K562 (cell line): ENCODE data around the gene SBF1. TPM values are rescaled to one million over a fixed set of nuclear protein-coding genes. Genes with fewer than 3 reads are reported as not detected.

ENCODE experiments used
- ATAC-seq: fragments of 200-7000 bp; cut with Tn5 transposase; 3 replicates; pipeline ENCODE4 v1.9.1; 2020; ENCODE audit warnings: moderate library complexity
- BruUV-seq: library from RNA; stranded (reverse); fragments of 400-500 nt; replicated peaks from 2 replicates; lab custom pipeline; 2021; lab: Mats Ljungman, UMichigan
- CTCF ChIA-PET: fragments of 300-600 bp; formaldehyde crosslinking; extraction: SDS; loops from one replicate; lab custom pipeline; 2021; ENCODE audit warnings: low intra/inter-chr PET ratio; lab: Yijun Ruan, JAX
- POLR2A ChIA-PET: fragments of 300-600, 350-650 bp; sonication (Branson Sonifier 250); formaldehyde crosslinking; extraction: SDS; loops from one replicate; lab custom pipeline; 2021; ENCODE audit warnings: antibody characterized with exemption, inconsistent platforms; lab: Yijun Ruan, JAX
- DNase-seq, 4 experiments: peaks; one replicate each; pipeline versions ENCODE4 v3.0.0 to v3.0.0-alpha.2; 2011 to 2018; ENCODE audit warnings: low spot score in 3 of 4, mixed read lengths in 3 of 4; ENCODE audit errors: extremely low read depth in 1 of 4
- FAIRE-seq: peaks from 2 replicates; lab custom pipeline; 2011; peaks lifted over from hg19 to GRCh38; lab: Jason Lieb, UNC
- H2AFZ ChIP-seq: 2 replicates; pipeline ENCODE4 v1.6.0; 2011; ENCODE audit warnings: low read depth, low read length, control low read depth, inconsistent platforms
- H3K27ac ChIP-seq: fragments of 200-600 bp; 3 replicates; pipeline ENCODE4 v1.8.0; 2011; ENCODE audit warnings: low read depth, mild to moderate bottlenecking, control low read depth, inconsistent platforms, low read length, moderate library complexity, mixed read lengths; ENCODE audit errors: extremely low read depth
- H3K27me3 ChIP-seq, 2 experiments: fragments of 300-600 bp in 1 of 2; 2 replicates in 1 of 2; 3 replicates in 1 of 2; pipeline versions ENCODE4 v1.6.0 to v1.8.0; 2011; ENCODE audit warnings: inconsistent platforms in 2 of 2, low read length in 2 of 2, mild to moderate bottlenecking in 1 of 2, mixed read lengths in 1 of 2, moderate library complexity in 1 of 2; ENCODE audit not compliant: control insufficient read depth in 2 of 2, insufficient read depth in 2 of 2
- H3K36me3 ChIP-seq: fragments of 300-600 bp; 3 replicates; pipeline ENCODE4 v1.8.0; 2011; ENCODE audit warnings: mild to moderate bottlenecking, low read length, inconsistent platforms; ENCODE audit not compliant: control insufficient read depth, insufficient read depth
- H3K4me1 ChIP-seq, 2 experiments: fragments of 200-600 bp in 1 of 2; replicated peaks in 1 of 2; 2 replicates in 1 of 2; 3 replicates in 1 of 2; pipeline versions ENCODE4 v1.5.1 to v1.8.0; 2011; ENCODE audit warnings: inconsistent platforms in 2 of 2, low read length in 2 of 2, mild to moderate bottlenecking in 1 of 2, mixed read lengths in 1 of 2, moderate library complexity in 1 of 2; ENCODE audit not compliant: control insufficient read depth in 2 of 2, insufficient read depth in 2 of 2
- H3K4me2 ChIP-seq: 2 replicates; pipeline ENCODE4 v1.6.1; 2011; ENCODE audit warnings: low read length, control low read depth, inconsistent platforms, mixed read lengths; ENCODE audit not compliant: insufficient read depth
- H3K4me3 ChIP-seq: fragments of 200-600 bp; sonication (generic), shearing (Covaris generic); 2 replicates; pipeline ENCODE4 v1.5.1; 2016; ENCODE audit warnings: control low read depth, inconsistent platforms
- H3K79me2 ChIP-seq: fragments of 200-600 bp; 3 replicates; pipeline ENCODE4 v1.8.0; 2011; ENCODE audit warnings: low read length, inconsistent platforms; ENCODE audit not compliant: control insufficient read depth, insufficient read depth
- H3K9ac ChIP-seq, 2 experiments: 2 replicates each; pipeline versions ENCODE4 v1.6.0 to v1.6.1; 2011; ENCODE audit warnings: low read depth in 2 of 2, low read length in 2 of 2, control low read depth in 1 of 2, inconsistent platforms in 1 of 2, mild to moderate bottlenecking in 1 of 2, mixed read lengths in 1 of 2; ENCODE audit not compliant: insufficient read depth in 1 of 2
- H3K9me1 ChIP-seq: one replicate; pipeline ENCODE4 v1.6.0; 2011; ENCODE audit warnings: inconsistent platforms, mild to moderate bottlenecking, low read length, moderate library complexity; ENCODE audit not compliant: control insufficient read depth, insufficient read depth
- H3K9me3 ChIP-seq: replicated peaks from 2 replicates; pipeline ENCODE4 v1.5.1; 2011; ENCODE audit warnings: low read depth, low read length, inconsistent platforms; ENCODE audit not compliant: control insufficient read depth, insufficient read depth
- H4K20me1 ChIP-seq: replicated peaks from 2 replicates; pipeline ENCODE4 v1.6.1; 2011; ENCODE audit warnings: low read length, inconsistent platforms, mixed read lengths; ENCODE audit not compliant: control insufficient read depth, insufficient read depth
- BRD9 ChIP-seq: fragments of 450-650 bp; IDR thresholded peaks from 2 replicates; pipeline ENCODE4 v1.6.1; 2018; ENCODE audit warnings: low read depth; ENCODE audit not compliant: partially characterized antibody
- CREM ChIP-seq: IDR thresholded peaks from 2 replicates; pipeline ENCODE4 v1.6.1; 2014; ENCODE audit warnings: antibody characterized with exemption, low read depth
- KLF16 ChIP-seq: IDR thresholded peaks from 2 replicates; pipeline ENCODE4 v1.6.1; 2016; ENCODE audit warnings: antibody characterized with exemption
- LEF1 ChIP-seq: fragments of 450-650 bp; IDR thresholded peaks from 2 replicates; pipeline ENCODE4 v1.6.1; 2016; ENCODE audit warnings: mild to moderate bottlenecking
- SRSF7 ChIP-seq: fragments of 200-400 bp; formaldehyde crosslinking; optimal IDR thresholded peaks from 2 replicates; pipeline ENCODE3; 2017; ENCODE audit warnings: mild to moderate bottlenecking, low read depth, low read length
- WHSC1 ChIP-seq: IDR thresholded peaks from one replicate; pipeline ENCODE4 v1.6.1; 2012; ENCODE audit warnings: low read length, control low read depth, inconsistent platforms
- WGBS: fragments of 100-300 bp; shearing (Covaris generic); methylation state at CpG from one replicate; pipeline ENCODE4 v1.1.6; 2016; ENCODE audit warnings: low coverage, mixed read lengths; ENCODE audit not compliant: insufficient coverage; ENCODE audit errors: missing lambda C conversion rate; 5-methylcytosine and 5-hydroxymethylcytosine counted together
- in situ Hi-C: fragments of 300-500 bp; cut with MboI; formaldehyde crosslinking; loops from 4 replicates; pipeline ENCODE4 v1.15.0; 2018; ENCODE audit warnings: inconsistent platforms, mixed read lengths
- intact Hi-C: fragments of 100-400 bp; cut with micrococcal nuclease; formaldehyde crosslinking; loops from 2 replicates; pipeline ENCODE4 v1.14.2; 2022
- polyA plus RNA-seq, 8 experiments: library from polyadenylated mRNA; depleted of rRNA in 4 of 8; stranded (reverse) in 5 of 8; unstranded in 3 of 8; fragments of >200 nt; fragmentation: Nextera tagmentation in 2 of 8; fragmentation: Illumina TruSeq in 1 of 8; extraction: Ambion mirVana in 2 of 8; extraction: Trizol in 1 of 8; gene quantifications; 2 replicates each; pipeline versions ENCODE4 v1.2.1 to v1.2.3, GENCODE V29; 2011 to 2014; ENCODE audit warnings: inconsistent platforms in 1 of 8, missing spikeins in 1 of 8
- total RNA-seq, 7 experiments: library from RNA; depleted of rRNA in 6 of 7; stranded (reverse); fragments of >200 nt in 6 of 7; fragmentation: Illumina TruSeq in 2 of 7; extraction: Trizol in 2 of 7; gene quantifications; 2 replicates each; pipeline versions ENCODE4 v1.2.1 to v1.2.3, GENCODE V29; 2011 to 2021; ENCODE audit warnings: low replicate concordance in 1 of 7
- TF ChIP-seq, protein P1 (sequence below), 2 experiments: fragments of 450-650 bp; conservative IDR thresholded peaks; 2 replicates each; pipeline ENCODE4 v1.6.1; 2017; ENCODE audit warnings: mild to moderate bottlenecking in 2 of 2, moderate library complexity in 2 of 2
- TF ChIP-seq, protein P2 (sequence below): fragments of 250-450 bp; sonication (Bioruptor Pico); IDR thresholded peaks from 2 replicates; pipeline ENCODE4 v1.8.0; 2021; ENCODE audit warnings: moderate library complexity, mild to moderate bottlenecking, inconsistent platforms
- TF ChIP-seq, protein P3 (sequence below): sonication (generic); formaldehyde crosslinking; IDR thresholded peaks from 2 replicates; pipeline ENCODE4 v1.8.0; 2022; ENCODE audit warnings: mild to moderate bottlenecking, missing genetic modification reagents
- TF ChIP-seq, protein P4 (sequence below): fragments of 250-450 bp; sonication (Bioruptor Pico); IDR thresholded peaks from 2 replicates; pipeline ENCODE4 v1.9.0; 2021; ENCODE audit warnings: mild to moderate bottlenecking
- TF ChIP-seq, protein P5 (sequence below), 2 experiments: IDR thresholded peaks; 2 replicates each; pipeline ENCODE4 v1.6.1; 2011; ENCODE audit warnings: borderline replicate concordance in 1 of 2, control low read depth in 1 of 2, low read depth in 1 of 2, low read length in 1 of 2, mild to moderate bottlenecking in 1 of 2, mixed read lengths in 1 of 2, moderate library complexity in 1 of 2; ENCODE audit not compliant: insufficient read depth in 1 of 2, insufficient read length in 1 of 2, poor library complexity in 1 of 2, severe bottlenecking in 1 of 2; ENCODE audit errors: extremely low read depth in 1 of 2

SBF1 gene
- total and polyA plus RNA-seq, 9 of the 15 experiments (the other 6 are each of a cell fraction or from before 2014, with no cell fraction given) = 0.44 to 50.4 (median 11.4) TPM

DNA sequence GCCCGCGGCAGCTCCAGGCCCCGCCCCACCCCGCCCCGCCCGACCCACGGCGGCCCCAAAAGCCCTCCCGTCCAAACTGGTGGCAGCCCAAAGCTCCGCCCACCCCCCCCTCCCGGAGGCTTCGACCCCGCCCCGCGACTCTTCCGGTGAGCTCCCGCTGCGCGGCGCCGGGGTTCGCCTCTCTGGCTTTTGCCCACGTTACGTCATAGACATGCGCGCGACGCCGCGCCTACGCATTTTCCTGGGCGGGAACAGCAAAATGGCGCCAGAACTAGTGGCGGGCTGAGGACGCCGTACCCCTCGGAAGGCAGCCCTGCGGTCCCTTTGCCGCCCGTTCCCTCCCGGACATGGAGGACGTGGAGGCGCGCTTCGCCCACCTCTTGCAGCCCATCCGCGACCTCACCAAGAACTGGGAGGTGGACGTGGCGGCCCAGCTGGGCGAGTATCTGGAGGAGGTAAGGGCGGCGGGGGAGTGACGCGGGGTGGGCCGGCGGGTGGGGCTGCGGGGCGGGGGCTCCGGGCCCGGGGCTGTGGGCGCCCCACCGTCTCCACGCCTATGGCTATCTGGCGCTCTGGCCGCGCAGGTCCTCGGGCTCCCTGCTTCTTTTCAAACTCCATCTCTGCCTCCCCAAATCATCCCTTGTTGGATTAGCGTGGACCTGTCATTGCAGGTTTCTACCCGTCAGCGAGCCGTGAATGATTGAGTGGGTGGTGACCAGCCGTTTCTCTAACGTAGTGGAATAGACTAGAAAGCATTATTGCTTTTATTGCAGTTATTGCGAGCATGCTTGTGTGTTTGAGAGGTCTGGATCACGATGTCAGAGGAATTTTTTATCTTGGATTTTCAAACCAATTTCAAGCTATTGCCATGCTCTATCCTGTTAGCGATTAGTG is 33.4 kb upstream of the SBF1 start, which contains the start of gene NCAPH2 (continued):
- TF ChIP-seq SRSF7 (no peak), LEF1 (no peak)

DNA sequence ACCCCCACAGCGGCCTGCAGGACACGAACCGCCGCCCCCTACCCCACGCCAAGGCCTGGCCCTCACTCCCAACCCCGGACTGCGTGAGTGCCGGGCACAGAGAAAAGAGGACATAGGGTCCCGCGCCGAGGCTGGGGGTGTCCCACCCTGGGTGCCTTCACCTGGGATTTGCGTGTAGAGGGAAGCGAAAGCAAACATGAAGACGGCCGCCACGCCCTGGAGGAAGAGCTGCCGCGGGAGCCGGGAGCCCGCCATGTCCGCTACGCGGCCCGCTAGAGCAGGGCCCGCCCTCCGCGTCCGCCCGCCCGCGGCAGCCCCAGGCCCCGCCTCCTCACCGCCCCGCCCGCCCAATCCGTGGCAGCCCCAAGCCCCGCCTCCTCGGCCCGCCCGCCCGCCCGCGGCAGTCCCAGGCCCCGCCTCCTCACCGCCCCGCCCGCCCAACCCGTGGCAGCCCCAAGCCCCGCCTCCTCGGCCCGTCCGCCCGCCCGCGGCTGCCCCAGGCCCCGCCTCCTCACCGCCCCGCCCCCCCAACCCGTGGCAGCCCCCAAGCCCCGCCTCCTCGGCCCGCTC is 32.7 kb upstream of the SBF1 start, which contains the start of gene LMF2:
TSS of gene LMF2 (minus strand) at position 282 of the 570 bp plus-strand sequence. CDS start at position 255, 27 bp downstream.
- intact Hi-C loops = no loop called here
- ChIA-PET POLR2A (interaction anchor here (0.6 to 5.7 kb wide), 6 partner anchors 11 to 135 kb away, joined by 3 to 65 read pairs (median 4); partner anchors contain the start of genes MIOX and SCO2), CTCF (no interaction called here)
- BruUV-seq = no TSS peak
- H3K9me3 ChIP-seq = no peaks in the 10 kb centered on the region
- peak within 1 kb of the TSS; percentile 87 to 99 for H3K9ac ChIP-seq
- ATAC-seq (peak; percentile 88), DNase-seq (peak in 2 of 4 experiments; percentile 88), FAIRE-seq (no peak)
- H3K79me2 ChIP-seq = peaks cover 45% of the 10 kb centered on the region
- H3K9me1 ChIP-seq = no peaks in the 10 kb centered on the region
- in situ Hi-C loops = no loop called here
- H3K36me3 ChIP-seq = peaks cover 32% of the 10 kb centered on the region; the same call in 1 of the 3 replicates
- H3K4me1 ChIP-seq = peaks cover 0 to 27% of the 10 kb centered on the region in 2 experiments; a peak in 3 of 5 replicates
- no peaks in the 10 kb centered on the region for H3K27me3 ChIP-seq
- peak within 1 kb of the TSS; percentile 91 for H3K4me2 ChIP-seq
- H3K27ac ChIP-seq = peak within 1 kb of the TSS; percentile 98
- H2AFZ ChIP-seq = peak within 1 kb of the TSS; percentile 93
- H3K4me3 ChIP-seq = peak within 1 kb of the TSS; percentile 87
- no CpG with 5 or more reads among the region's 62 CpGs for WGBS
- no peaks in the 10 kb centered on the region for H4K20me1 ChIP-seq
- TF ChIP-seq, protein P1, sequence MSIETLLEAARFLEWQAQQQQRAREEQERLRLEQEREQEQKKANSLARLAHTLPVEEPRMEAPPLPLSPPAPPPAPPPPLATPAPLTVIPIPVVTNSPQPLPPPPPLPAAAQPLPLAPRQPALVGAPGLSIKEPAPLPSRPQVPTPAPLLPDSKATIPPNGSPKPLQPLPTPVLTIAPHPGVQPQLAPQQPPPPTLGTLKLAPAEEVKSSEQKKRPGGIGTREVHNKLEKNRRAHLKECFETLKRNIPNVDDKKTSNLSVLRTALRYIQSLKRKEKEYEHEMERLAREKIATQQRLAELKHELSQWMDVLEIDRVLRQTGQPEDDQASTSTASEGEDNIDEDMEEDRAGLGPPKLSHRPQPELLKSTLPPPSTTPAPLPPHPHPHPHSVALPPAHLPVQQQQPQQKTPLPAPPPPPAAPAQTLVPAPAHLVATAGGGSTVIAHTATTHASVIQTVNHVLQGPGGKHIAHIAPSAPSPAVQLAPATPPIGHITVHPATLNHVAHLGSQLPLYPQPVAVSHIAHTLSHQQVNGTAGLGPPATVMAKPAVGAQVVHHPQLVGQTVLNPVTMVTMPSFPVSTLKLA (conservative IDR thresholded peaks at IDR 0.05) = peak in 1 of 2 experiments; percentile 18; a peak in 2 of 4 replicates
- TF ChIP-seq, protein P2, sequence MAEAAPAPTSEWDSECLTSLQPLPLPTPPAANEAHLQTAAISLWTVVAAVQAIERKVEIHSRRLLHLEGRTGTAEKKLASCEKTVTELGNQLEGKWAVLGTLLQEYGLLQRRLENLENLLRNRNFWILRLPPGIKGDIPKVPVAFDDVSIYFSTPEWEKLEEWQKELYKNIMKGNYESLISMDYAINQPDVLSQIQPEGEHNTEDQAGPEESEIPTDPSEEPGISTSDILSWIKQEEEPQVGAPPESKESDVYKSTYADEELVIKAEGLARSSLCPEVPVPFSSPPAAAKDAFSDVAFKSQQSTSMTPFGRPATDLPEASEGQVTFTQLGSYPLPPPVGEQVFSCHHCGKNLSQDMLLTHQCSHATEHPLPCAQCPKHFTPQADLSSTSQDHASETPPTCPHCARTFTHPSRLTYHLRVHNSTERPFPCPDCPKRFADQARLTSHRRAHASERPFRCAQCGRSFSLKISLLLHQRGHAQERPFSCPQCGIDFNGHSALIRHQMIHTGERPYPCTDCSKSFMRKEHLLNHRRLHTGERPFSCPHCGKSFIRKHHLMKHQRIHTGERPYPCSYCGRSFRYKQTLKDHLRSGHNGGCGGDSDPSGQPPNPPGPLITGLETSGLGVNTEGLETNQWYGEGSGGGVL = no peak
- TF ChIP-seq BRD9 (no peak), WHSC1 (no peak), CREM (peak; percentile 33; the same call in 1 of the 2 replicates), KLF16 (no peak)
- TF ChIP-seq, protein P3, sequence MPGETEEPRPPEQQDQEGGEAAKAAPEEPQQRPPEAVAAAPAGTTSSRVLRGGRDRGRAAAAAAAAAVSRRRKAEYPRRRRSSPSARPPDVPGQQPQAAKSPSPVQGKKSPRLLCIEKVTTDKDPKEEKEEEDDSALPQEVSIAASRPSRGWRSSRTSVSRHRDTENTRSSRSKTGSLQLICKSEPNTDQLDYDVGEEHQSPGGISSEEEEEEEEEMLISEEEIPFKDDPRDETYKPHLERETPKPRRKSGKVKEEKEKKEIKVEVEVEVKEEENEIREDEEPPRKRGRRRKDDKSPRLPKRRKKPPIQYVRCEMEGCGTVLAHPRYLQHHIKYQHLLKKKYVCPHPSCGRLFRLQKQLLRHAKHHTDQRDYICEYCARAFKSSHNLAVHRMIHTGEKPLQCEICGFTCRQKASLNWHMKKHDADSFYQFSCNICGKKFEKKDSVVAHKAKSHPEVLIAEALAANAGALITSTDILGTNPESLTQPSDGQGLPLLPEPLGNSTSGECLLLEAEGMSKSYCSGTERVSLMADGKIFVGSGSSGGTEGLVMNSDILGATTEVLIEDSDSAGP (CRISPR knock-in tag) = no peak
- TF ChIP-seq, protein P4, sequence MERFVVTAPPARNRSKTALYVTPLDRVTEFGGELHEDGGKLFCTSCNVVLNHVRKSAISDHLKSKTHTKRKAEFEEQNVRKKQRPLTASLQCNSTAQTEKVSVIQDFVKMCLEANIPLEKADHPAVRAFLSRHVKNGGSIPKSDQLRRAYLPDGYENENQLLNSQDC (CRISPR knock-in tag) = no peak
- TF ChIP-seq, protein P5, sequence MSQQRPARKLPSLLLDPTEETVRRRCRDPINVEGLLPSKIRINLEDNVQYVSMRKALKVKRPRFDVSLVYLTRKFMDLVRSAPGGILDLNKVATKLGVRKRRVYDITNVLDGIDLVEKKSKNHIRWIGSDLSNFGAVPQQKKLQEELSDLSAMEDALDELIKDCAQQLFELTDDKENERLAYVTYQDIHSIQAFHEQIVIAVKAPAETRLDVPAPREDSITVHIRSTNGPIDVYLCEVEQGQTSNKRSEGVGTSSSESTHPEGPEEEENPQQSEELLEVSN (IDR thresholded peaks at IDR 0.05; ENCODE audit: borderline replicate concordance in 1 of 2, extremely low read depth in 1 of 2, insufficient read depth in 1 of 2, insufficient read length in 1 of 2, low read depth in 1 of 2, low read length in 1 of 2, poor library complexity in 1 of 2, severe bottlenecking in 1 of 2) = peak in 1 of 2 experiments; percentile 18
